Neural progenitor cell (in vitro differentiated cells): ENCODE measurements around the gene SLC38A9.

Experiments
- CTCF ChIP-seq: fragments of 200-600 bp; sonication (generic); IDR thresholded peaks from 2 replicates; pipeline ENCODE4 v1.5.1; 2017; ENCODE audit warnings: antibody characterized with exemption, mild to moderate bottlenecking
- EZH2 ChIP-seq: fragments of 200-600 bp; sonication (generic); IDR thresholded peaks from 2 replicates; pipeline ENCODE4 v1.6.1; 2017; ENCODE audit warnings: antibody characterized with exemption, mild to moderate bottlenecking, moderate library complexity
- EZH2phosphoT487 ChIP-seq: fragments of 200-600 bp; sonication (generic); IDR thresholded peaks from 2 replicates; pipeline ENCODE4 v1.6.1; 2017; ENCODE audit warnings: antibody characterized with exemption

GRCh38 chr5:55584398-55585205 is 127.5 kb downstream of the SLC38A9 start:
- TF ChIP-seq EZH2 (no peak), CTCF (no peak), EZH2phosphoT487 (no peak)
